ENCODE data around the gene SCFD2. TPM values are rescaled to one million over a fixed set of nuclear protein-coding genes. Genes with fewer than 3 reads are reported as not detected.

Gene SCFD2
- polyA plus RNA-seq, 12 donors, result 10.3 to 13.4 (median 11.6) TPM; not detected in 1

GRCh38 chr4:52959541-52959940 lies 406.3 kb downstream of the SCFD2 start:
- DNase-seq, result no peak

DNA sequence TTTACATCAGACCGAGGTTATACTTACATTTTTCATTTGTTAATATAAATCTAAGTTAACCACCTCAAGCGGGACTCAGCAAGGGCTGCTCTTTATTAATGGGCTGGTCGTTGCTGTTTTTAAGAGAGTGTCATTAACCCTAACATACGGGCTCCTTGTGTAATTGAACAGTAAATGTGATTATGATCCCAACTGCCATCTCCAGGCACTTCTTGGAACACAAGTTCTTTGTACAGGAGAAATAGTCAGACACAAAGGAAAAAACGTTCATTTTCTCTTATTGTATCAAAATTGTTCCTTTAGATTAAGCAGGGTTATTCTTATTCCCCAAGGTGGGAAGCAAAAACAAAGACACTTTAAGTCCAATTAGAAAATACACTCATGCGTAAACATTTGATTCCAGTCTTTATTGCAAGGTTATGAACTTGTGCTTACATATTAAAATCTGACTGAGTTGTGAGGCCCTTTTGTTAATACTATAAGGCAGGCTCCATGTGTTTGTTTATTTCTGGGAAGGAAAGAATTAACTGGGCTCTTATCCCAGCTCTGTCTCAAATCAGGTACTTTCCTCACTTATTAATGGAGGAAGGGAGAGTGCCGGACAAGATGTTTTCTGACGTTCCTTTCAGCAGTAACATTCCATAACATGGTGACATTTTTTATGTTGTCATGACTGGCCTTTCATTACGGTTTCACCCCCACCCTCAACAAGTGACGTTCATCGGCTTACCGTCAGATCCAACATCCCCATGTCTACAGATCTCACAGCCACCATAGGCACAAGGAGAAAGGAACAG lies 407.8 kb downstream of the SCFD2 start:
- DNase-seq, result peak; percentile 46

- DNase-seq, result peak; percentile 46
Observed at GRCh38 chr4:52957220-52957686, 408.6 kb downstream of the SCFD2 start.

- DNase-seq, result no peak
Observed at GRCh38 chr4:52956691-52957090, 409.2 kb downstream of the SCFD2 start.

GRCh38 chr4:52954560-52955170 lies 411.2 kb downstream of the SCFD2 start:
- no peak for DNase-seq

- DNase-seq, result no peak
Observed at GRCh38 chr4:52952540-52952939, 413.3 kb downstream of the SCFD2 start.

- no peak for DNase-seq
Observed at GRCh38 chr4:52951016-52951415, 414.8 kb downstream of the SCFD2 start.

DNA sequence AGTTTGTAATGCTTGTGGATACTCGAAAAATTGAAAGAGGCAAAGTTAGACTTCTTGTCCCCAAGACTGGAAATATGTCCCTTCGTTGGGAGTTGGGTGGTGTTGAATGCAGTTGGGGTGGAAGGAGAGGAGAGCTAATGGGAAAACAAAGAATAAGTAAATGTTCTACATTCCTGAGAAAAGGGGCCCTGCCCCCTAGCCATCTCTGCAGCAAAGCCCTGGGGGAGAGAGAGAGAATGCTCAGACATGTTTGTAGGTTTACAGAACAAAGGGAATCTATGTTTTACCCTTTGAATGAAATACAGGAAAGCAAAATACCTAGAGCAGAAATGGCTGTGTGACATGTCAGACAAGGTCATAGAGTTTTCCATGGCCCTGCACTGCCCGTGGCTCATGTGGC lies 415.6 kb downstream of the SCFD2 start:
- DNase-seq, result no peak

- no peak for DNase-seq
Observed at GRCh38 chr4:52949336-52949735, 416.5 kb downstream of the SCFD2 start.

GRCh38 chr4:52948057-52948423 lies 417.8 kb downstream of the SCFD2 start:
- DNase-seq, result no peak

- DNase-seq, result no peak
Observed at GRCh38 chr4:52947401-52948056, 418.3 kb downstream of the SCFD2 start.

- DNase-seq, result no peak
Observed at GRCh38 chr4:52946855-52947254, 419.0 kb downstream of the SCFD2 start.

- no peak for DNase-seq
Observed at GRCh38 chr4:52945982-52946381, 419.9 kb downstream of the SCFD2 start.

- DNase-seq, result no peak
Observed at GRCh38 chr4:52945326-52945898, 420.4 kb downstream of the SCFD2 start.

- no peak for DNase-seq
Observed at GRCh38 chr4:52943677-52944076, 422.2 kb downstream of the SCFD2 start.

- no peak for DNase-seq
Observed at GRCh38 chr4:52942936-52943335, 422.9 kb downstream of the SCFD2 start.

DNA sequence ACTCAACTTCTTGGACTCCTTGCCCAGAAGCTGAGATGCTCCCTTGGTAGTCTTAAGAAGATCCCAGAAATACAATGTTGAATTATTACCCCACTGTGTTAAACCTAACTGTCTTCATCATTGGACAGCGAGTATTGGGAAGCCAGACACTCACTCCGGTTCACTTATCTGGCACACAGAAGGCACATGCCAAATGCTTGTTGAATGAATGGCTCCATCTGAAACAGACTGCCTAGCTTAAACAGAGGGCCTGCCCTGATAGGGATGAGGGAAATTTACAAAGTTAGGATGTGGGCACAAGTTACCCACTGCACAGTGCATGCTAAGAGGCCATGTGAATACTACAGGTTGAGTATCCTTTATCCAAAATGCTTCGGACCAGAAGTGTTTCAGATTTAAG lies 424.4 kb downstream of the SCFD2 start:
- DNase-seq, result no peak

DNA sequence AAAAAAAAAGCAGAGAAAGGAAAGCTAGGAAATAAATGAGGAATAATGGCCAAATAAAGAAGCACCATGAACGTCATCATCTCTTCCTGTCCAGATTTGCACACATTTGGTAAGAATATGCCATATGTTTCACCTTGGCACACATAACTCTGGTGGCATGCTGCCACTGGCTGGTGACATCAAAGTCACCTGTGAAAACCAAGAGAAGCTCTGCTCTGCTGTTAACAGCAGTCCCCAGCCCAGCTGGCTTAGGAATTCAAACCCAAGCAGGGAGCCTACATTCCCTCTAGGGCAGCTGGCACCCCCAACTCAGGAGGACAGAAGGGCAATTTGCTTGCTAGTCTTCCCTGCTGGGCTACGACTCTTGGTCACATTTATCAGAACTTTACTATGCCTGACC lies 426.1 kb downstream of the SCFD2 start:
- DNase-seq, result no peak

GRCh38 chr4:52939325-52939724 lies 426.5 kb downstream of the SCFD2 start:
- no peak for DNase-seq

DNA sequence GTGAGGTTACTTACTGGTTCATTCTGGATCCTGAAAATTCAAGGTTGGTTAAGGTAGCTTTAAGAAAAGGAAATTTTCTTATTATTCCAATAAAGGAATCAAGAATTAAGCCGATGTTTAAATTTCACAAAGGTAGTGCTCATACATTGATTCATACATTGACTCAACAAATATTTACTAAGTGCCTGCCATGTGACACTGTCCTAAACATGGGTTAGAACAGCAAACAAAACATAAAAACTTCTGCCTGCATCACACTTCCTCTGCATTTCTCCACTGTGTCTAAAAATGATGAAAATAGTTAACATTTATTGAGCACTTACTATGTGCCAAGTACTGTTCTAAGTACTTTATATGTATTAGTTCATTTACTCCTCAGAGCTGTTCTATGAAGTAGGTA lies 428.0 kb downstream of the SCFD2 start:
- no peak for DNase-seq

GRCh38 chr4:52936729-52937128 lies 429.1 kb downstream of the SCFD2 start:
- DNase-seq, result no peak

DNA sequence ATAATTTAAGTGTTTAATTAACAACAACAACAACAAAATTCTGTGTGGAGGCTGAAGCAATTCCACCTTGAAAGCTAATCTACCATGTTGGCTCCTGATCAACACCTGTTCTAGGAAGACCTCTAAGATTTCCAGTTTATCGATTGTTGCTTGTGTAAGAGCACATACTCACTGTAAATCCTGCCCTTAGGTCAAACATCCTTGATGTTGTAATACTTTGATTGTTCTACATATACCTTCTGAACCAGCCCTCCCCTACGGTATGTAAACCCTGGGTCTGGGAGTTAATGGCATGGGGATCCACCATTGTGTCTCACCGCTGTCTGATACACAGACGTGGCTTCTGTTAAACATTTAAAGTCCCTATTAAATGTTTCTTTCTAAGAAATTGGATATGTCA lies 430.5 kb downstream of the SCFD2 start:
- DNase-seq, result no peak

DNA sequence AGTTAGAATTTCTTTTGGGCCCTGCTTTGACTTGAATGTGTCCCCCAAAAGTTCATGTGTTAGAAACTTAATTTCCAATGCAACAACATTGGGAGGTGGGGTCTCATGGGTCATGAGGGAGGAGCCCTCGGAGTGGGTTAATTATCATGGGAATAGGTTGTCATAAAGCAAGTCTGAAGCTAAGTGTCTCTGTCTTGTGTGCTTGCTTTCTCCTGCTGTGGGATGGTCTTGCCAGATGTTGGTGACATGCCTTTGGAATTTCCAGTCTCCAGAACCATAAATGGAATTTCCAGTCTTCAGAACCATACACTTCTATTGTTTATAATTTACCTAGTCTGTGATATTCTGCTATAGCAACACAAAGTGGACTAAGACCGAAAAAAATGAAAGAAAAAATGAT lies 432.1 kb downstream of the SCFD2 start:
- DNase-seq, result no peak

Measured in muscle of arm (tissue), 12 donors.